Neutrophil (primary cell): ENCODE measurements around the gene COPZ1.
A peak's percentile ranks its signal among the peaks of the same experiment; 100 is the strongest.

Experiments
- H3K27ac ChIP-seq: fragments of 200-600 bp; sonication (generic); 2 replicates; pipeline ENCODE4 v1.5.1; 2016; ENCODE audit warnings: mild to moderate bottlenecking, moderate library complexity
- H3K27me3 ChIP-seq: fragments of 200-600 bp; sonication (generic); 2 replicates; pipeline ENCODE4 v1.6.0; 2016; ENCODE audit warnings: mild to moderate bottlenecking
- H3K36me3 ChIP-seq: fragments of 200-600 bp; sonication (generic); 2 replicates; pipeline ENCODE4 v1.5.1; 2017
- H3K4me1 ChIP-seq, 2 experiments: fragments of 200-600 bp in 1 of 2; sonication (generic) in 1 of 2; 1 replicate in 1 of 2; 2 replicates in 1 of 2; pipeline versions ENCODE4 v1.5.1 to v1.6.1; 2013 to 2016; ENCODE audit warnings: low read depth in 1 of 2, low read length in 1 of 2, mild to moderate bottlenecking in 1 of 2, moderate library complexity in 1 of 2; ENCODE audit not compliant: control insufficient read depth in 1 of 2, insufficient read depth in 1 of 2
- H3K4me3 ChIP-seq, 2 experiments: fragments of 200-600 bp in 1 of 2; sonication (generic) in 1 of 2; 1 replicate in 1 of 2; 2 replicates in 1 of 2; pipeline ENCODE4 v1.5.1; 2013 to 2016; ENCODE audit warnings: low read depth in 1 of 2, low read length in 1 of 2, mild to moderate bottlenecking in 1 of 2, moderate library complexity in 1 of 2
- H3K9me3 ChIP-seq: fragments of 200-600 bp; sonication (generic); 2 replicates; pipeline ENCODE4 v1.5.1; 2016
- TF ChIP-seq, protein P1 (sequence below): fragments of 200-600 bp; sonication (generic); IDR thresholded peaks from 2 replicates; pipeline ENCODE4 v1.5.1; 2016; ENCODE audit warnings: antibody characterized with exemption

Gene COPZ1

GRCh38 chr12:54300225-54300731 lies 24.7 kb upstream of the COPZ1 start:
- TF ChIP-seq, protein P1, sequence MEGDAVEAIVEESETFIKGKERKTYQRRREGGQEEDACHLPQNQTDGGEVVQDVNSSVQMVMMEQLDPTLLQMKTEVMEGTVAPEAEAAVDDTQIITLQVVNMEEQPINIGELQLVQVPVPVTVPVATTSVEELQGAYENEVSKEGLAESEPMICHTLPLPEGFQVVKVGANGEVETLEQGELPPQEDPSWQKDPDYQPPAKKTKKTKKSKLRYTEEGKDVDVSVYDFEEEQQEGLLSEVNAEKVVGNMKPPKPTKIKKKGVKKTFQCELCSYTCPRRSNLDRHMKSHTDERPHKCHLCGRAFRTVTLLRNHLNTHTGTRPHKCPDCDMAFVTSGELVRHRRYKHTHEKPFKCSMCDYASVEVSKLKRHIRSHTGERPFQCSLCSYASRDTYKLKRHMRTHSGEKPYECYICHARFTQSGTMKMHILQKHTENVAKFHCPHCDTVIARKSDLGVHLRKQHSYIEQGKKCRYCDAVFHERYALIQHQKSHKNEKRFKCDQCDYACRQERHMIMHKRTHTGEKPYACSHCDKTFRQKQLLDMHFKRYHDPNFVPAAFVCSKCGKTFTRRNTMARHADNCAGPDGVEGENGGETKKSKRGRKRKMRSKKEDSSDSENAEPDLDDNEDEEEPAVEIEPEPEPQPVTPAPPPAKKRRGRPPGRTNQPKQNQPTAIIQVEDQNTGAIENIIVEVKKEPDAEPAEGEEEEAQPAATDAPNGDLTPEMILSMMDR: no peak
- Histone ChIP-seq H3K9me3 (no peaks in the 10 kb centered on the region), H3K36me3 (peaks cover 9% of the 10 kb centered on the region), H3K4me1 (peaks cover 69 to 85% of the 10 kb centered on the region in 2 experiments), H3K27me3 (no peaks in the 10 kb centered on the region), H3K4me3 (peak overlapping the region; percentile 82 to 91), H3K27ac (peak overlapping the region; percentile 93)

GRCh38 chr12:54300732-54301427 lies 24.1 kb upstream of the COPZ1 start, which contains the start of gene NFE2:
TSS of gene NFE2 (minus strand) at chr12:54301015. CDS start at chr12:54295248, 5,767 bp downstream.
- H3K9me3 ChIP-seq: no peaks in the 10 kb centered on the region
- peaks cover 69 to 85% of the 10 kb centered on the region in 2 experiments for H3K4me1 ChIP-seq
- TF ChIP-seq, protein P1: peak; percentile 27
- peak within 1 kb of the TSS; percentile 93 for H3K27ac ChIP-seq
- peak within 1 kb of the TSS; percentile 82 to 91 for H3K4me3 ChIP-seq
- H3K27me3 ChIP-seq: no peaks in the 10 kb centered on the region
- H3K36me3 ChIP-seq: peaks cover 3% of the 10 kb centered on the region

GRCh38 chr12:54301428-54302048 lies 23.4 kb upstream of the COPZ1 start:
- H3K27ac ChIP-seq: peak overlapping the region; percentile 93
- H3K4me1 ChIP-seq: peaks cover 69 to 85% of the 10 kb centered on the region in 2 experiments
- no peaks in the 10 kb centered on the region for H3K27me3 ChIP-seq
- peak overlapping the region; percentile 82 to 91 for H3K4me3 ChIP-seq
- no peaks in the 10 kb centered on the region for H3K9me3 ChIP-seq
- TF ChIP-seq, protein P1: no peak
- no peaks in the 10 kb centered on the region for H3K36me3 ChIP-seq

DNA sequence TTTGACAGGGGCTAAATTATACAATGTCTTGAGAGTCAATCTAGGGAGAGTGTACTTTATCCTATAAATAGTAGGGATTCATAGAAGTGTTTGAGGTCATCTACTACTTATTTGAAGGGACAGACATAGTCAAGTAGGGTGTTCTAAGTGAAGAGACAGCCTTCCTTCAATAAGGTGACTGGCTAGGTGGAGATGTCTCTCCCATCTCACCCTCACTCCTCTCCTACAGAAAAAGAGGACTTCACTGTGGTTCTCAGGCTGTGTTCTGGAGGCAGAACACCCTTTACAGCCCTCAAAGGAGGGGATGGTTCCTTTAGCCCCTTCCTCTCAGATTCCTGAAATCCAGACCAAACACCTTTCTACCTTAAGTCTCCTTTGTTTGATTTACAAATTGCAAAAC lies 21.3 kb upstream of the COPZ1 start:
- Histone ChIP-seq H3K27ac (peak overlapping the region; percentile 93), H3K27me3 (no peaks in the 10 kb centered on the region), H3K9me3 (no peaks in the 10 kb centered on the region), H3K4me1 (peaks cover 80 to 89% of the 10 kb centered on the region in 2 experiments), H3K4me3 (peak overlapping the region; percentile 58), H3K36me3 (no peaks in the 10 kb centered on the region)
- TF ChIP-seq, protein P1: no peak

DNA sequence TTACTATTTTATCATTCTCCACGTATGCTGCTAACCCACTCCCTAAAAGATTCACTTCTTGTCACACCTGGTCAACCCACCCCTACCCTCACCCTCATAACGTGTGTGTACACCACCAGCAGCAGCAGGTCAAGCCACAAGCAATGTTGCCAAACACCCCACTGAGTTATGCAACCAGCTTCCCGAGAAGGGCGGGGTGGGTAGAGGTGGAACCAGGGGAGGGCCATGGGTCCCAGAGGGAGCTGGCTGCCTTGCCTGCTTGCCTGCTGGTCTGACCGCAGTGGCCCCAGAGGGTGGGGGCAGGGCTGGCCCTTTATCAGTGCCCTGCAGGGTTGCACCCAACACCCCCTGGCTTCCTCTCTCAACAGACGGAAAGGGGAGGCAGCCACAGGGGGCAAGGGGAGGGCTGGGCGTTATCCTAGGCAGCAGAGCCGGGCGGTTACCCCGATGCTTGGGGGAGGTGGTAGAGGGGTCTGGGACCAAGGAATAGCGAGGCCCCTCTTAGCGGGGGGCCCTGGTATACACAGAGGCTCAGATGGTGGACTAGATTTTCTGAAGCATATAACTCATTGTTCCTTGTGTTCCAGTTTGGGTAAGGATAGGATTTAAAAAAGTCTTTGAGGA lies 20.6 kb upstream of the COPZ1 start:
- TF ChIP-seq, protein P1: no peak
- peak overlapping the region; percentile 58 for H3K4me3 ChIP-seq
- H3K36me3 ChIP-seq: no peaks in the 10 kb centered on the region
- H3K9me3 ChIP-seq: no peaks in the 10 kb centered on the region
- H3K27ac ChIP-seq: peak overlapping the region; percentile 93
- no peaks in the 10 kb centered on the region for H3K27me3 ChIP-seq
- H3K4me1 ChIP-seq: peaks cover 85 to 89% of the 10 kb centered on the region in 2 experiments
